RWPE1 (cell line): ENCODE results near the gene IGIP.
"Not testable (repeated sequence)": the region's sequence is repeated elsewhere in the genome, so short reads cannot be mapped to it uniquely, and the experiment has no call there.

Source experiments
- CTCF ChIA-PET: fragments of 350-600 bp; sonication (Branson Sonifier 250); formaldehyde crosslinking; extraction: SDS; loops from one replicate; lab custom pipeline; 2021; lab: Yijun Ruan, JAX
- POLR2A ChIA-PET: fragments of 400-600 bp; formaldehyde crosslinking; extraction: SDS; loops from one replicate; lab custom pipeline; 2020; ENCODE audit warnings: antibody characterized with exemption; ENCODE audit not compliant: low non-redundant PET; lab: Yijun Ruan, JAX
- DNase-seq: peaks from one replicate; pipeline ENCODE4 v3.0.0; 2012; ENCODE audit warnings: low spot score
- H3K27ac ChIP-seq: fragments of 450-650 bp; 2 replicates; pipeline ENCODE4 v1.5.1; 2017
- TF ChIP-seq, protein P1 (sequence below): fragments of 450-650 bp; conservative IDR thresholded peaks from 2 replicates; pipeline ENCODE4 v1.5.1; 2017; ENCODE audit warnings: low read depth, mild to moderate bottlenecking

IGIP gene

DNA sequence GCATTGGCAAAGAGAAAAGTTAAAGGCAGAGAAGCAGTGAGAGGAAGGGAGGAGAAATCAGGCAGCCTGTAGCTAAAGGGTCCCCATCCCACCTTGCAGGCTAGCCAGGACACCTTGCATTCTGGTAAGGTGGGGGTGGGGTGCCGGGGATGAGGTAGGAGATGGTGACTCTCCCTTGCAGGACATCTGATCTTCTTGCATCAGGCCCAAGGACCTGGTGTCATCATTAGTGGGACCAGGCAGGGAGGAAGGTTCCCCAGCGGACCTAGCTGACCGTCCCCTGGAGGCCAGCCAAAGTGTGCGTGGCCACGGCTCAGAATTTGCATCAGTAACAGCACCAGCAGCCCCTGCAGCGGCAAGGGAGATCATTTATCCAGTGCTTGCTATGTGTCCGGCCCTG, 27.5 kb downstream of the IGIP start:
- CTCF ChIA-PET = interaction anchor here (0.7 to 4.9 kb wide), 5 partner anchors 18 to 199 kb away, joined by 3 to 26 read pairs (median 3); no protein-coding TSS in a partner anchor
- no peak overlapping the region for H3K27ac ChIP-seq
- no peak for DNase-seq
- TF ChIP-seq, protein P1, sequence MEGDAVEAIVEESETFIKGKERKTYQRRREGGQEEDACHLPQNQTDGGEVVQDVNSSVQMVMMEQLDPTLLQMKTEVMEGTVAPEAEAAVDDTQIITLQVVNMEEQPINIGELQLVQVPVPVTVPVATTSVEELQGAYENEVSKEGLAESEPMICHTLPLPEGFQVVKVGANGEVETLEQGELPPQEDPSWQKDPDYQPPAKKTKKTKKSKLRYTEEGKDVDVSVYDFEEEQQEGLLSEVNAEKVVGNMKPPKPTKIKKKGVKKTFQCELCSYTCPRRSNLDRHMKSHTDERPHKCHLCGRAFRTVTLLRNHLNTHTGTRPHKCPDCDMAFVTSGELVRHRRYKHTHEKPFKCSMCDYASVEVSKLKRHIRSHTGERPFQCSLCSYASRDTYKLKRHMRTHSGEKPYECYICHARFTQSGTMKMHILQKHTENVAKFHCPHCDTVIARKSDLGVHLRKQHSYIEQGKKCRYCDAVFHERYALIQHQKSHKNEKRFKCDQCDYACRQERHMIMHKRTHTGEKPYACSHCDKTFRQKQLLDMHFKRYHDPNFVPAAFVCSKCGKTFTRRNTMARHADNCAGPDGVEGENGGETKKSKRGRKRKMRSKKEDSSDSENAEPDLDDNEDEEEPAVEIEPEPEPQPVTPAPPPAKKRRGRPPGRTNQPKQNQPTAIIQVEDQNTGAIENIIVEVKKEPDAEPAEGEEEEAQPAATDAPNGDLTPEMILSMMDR = no peak
- POLR2A ChIA-PET = no interaction called here

DNA sequence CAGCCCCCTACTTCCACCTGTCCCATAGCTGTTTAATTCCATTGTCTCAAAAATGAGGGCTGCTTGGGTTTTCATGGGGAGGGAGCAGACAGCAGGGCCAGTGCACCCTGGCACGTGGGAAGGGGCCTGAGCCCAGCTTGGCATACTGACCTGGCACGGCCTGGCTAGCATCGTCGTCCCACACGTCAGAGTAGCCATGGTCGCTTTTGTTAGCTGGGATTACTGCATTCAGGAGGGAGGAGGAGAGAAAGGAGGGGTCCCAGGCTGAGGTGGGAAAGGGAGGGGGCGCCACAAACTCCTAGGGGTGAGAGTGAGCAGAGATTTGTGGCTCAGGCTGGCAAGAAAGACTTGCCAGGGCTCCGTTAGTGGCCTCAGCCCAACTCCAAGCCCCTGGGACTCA, 28.2 kb downstream of the IGIP start:
- H3K27ac ChIP-seq = no peak overlapping the region
- DNase-seq = no peak
- ChIA-PET CTCF (interaction anchor here (0.6 to 4.9 kb wide), 7 partner anchors 9 to 367 kb away, joined by 3 to 26 read pairs (median 4); no protein-coding TSS in a partner anchor), POLR2A (no interaction called here)
- TF ChIP-seq, protein P1 = no peak

DNA sequence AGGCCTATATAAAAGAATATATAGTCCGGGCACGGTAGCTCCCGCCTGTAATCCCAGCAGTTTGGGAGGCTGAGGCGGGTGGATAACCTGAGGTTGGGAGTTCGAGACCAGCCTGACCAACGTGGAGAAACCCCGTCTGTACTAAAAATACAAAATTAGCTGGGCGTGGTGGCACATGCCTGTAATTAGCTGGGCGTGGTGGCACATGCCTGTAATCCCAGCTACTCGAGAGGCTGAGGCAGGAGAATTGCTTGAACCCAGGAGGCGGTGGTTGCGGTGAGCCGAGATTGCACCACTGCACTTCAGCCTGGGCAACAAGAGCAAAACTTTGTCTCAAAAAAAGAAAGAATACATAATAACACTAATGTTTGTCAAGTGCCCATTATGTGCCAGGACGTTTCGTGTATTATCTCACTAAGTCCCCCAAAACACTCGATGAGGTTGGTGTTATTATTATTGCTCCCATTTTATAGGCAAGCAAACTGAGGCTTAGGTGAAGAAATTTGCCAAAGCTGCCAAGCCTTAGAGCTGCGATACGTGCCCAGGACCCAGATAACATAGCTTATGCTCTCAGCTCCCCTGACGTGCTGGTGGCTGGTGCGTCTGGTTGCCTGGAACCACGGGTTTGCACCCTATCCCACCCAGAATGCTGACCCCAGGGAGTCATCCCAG, 29.1 kb downstream of the IGIP start:
- CTCF ChIA-PET = interaction anchor here (0.6 to 4.9 kb wide), 7 partner anchors 8 to 368 kb away, joined by 3 to 26 read pairs (median 4); no protein-coding TSS in a partner anchor
- DNase-seq, H3K27ac ChIP-seq, POLR2A ChIA-PET: not testable (repeated sequence)

DNA sequence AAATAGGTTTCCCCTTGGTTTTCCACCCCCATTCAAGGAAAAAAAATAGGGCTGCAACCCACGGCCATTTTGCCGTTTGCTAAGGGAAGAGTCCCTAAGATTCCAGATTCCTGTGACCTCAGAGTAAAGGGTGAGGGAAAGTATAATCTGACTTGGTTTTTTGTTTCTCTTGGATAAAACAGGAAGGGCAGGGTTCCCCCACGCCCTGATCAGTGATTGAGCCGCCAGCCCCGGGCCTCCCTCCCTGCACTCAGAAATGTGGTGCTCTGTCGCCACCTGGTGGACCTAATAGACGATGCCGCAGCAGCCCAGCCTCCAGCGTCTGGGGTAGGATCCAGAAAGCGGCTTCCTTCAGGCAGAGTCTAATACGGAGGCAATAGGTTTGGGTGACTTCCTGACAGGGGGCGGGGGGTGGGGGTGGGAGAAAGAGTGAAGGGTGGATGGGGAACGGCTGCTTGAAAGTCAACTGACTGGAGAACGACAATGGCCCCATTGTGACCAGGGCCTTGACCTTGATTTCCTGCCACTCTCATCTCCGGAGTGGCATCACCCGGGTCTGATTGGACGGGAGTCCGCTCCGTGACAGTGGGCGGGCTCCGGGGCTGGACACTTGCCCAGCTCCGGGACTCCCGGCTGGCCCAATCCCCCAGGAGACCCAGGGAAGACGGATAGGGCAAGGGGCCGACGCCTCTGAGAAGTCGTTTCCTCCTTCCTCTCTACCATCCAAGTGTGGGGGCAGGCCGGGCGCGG, 31.5 kb downstream of the IGIP start:
- DNase-seq = peak; percentile 96
- POLR2A ChIA-PET = no interaction called here
- no peak overlapping the region for H3K27ac ChIP-seq
- CTCF ChIA-PET = interaction anchor here (0.6 to 4.9 kb wide), 5 partner anchors 12 to 86 kb away, joined by 3 to 26 read pairs (median 5); no protein-coding TSS in a partner anchor
- TF ChIP-seq, protein P1 = peak; percentile 94

DNA sequence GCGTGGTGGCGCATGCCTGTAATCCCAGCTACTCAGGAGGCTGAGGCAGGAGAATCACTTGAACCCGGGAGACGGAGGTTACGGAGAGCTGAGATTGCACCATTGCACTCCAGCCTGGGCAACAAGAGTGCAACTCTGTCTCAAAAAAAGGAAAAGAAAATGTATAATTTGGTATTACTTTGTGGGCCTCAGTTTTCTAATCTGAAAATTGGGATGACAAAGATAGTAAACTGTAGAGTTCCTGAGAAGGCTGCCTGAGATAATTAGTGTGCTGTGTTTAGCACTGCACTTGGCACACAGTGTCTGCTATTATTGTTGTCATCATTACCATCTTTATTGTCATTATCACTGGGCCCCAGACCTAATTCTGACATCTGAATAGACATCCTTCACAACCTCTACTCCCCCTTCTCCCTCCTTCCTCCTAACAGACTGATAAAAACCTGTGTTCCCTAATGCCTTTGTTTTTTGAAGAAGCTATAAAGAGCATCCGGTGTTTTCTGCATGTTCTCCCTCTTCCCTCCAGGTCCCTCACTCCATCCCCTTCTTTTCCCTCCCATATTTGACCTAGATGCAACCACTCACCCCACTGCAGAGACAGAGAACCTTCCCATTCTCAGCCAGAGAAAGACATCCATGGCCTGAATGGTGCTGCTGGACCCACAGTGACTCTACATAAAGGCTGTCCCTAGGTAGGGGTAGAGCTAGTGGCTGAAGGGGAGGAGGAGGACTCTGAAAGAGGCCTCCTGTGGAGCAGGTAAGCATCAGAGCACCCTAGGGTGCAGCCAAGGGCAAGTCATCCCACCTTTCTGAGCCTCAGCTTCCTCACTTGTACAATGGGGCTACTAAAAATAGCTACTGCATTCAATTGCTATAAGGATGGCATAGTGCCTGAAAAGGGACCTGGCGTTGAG, 33.5 kb downstream of the IGIP start:
- POLR2A ChIA-PET = no interaction called here
- CTCF ChIA-PET = interaction anchor here (0.6 to 3.2 kb wide), 8 partner anchors 14 to 612 kb away, joined by 3 to 9 read pairs (median 3); no protein-coding TSS in a partner anchor
- DNase-seq = no peak
- TF ChIP-seq, protein P1 = no peak
- no peak overlapping the region for H3K27ac ChIP-seq

DNA sequence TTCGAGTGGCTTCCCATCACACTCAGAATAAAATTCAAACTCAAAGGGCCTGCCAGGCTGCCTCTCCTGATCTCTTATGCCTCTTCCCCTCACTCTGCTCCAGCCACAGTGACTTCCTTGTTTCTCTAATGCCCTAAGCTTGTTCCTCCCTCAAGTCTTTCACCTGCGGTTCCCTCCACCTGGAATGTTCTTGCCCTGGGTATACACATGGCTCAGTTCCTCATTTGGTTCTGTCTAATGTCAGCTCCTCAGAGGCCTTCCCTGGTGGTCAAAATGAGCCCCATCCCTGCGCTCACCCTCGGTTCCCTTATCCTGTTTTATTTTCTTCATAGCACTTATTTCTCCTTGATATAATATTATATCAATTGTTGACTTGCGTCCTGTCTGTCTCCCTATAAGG, 36.5 kb downstream of the IGIP start:
- H3K27ac ChIP-seq = no peak overlapping the region
- DNase-seq = no peak
- TF ChIP-seq, protein P1 = no peak
- POLR2A ChIA-PET = interaction anchor here (0.6 kb wide), 1 partner anchor 550 kb away, joined by 3 read pairs; no protein-coding TSS in a partner anchor
- CTCF ChIA-PET = no interaction called here
